ENCODE data around the gene DNAJB12. TPM values are rescaled to one million over a fixed set of nuclear protein-coding genes. Genes with fewer than 3 reads are reported as not detected.

The DNAJB12 gene
- total RNA-seq, 1 experiment from 2014 or later: 68.1 TPM

DNA sequence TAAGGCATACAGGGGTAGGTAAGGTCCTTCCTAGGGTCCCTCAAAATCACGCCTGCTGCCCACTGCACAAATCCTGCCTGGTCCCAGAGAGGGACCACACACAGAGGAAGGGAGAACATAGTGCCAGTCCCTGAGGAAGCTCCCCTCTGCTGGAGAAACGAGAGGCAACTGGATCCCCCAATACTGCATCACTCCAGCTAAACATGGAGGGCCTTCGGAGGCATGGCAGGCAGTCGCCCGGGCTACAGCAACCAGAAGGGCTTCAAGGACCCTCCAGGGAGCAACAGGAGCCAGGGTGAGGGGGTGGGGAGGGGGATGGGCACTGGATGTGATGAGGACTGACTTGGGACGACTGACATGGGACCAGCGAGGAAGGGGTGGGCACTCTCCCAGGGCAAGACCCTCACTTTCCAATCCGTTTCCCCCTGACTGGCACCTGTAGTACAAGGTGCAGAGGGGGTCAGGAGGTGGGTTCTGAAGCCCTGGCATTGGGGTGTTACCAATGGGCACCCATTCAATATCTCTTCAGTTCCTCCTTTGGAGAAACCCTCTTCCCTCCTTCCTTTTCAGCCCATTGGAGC lies 59.3 kb downstream of the DNAJB12 start:
- no peaks in the 10 kb centered on the region for H3K9me3 Mint-ChIP-seq (ENCODE audit: unreplicated experiment)
- no peak overlapping the region for H3K27ac Mint-ChIP-seq (ENCODE audit: low read depth, unreplicated experiment)
- CTCF ChIA-PET: no interaction called here
- TF ChIP-seq CTCF (IDR thresholded peaks at IDR 0.05; ENCODE audit: unreplicated experiment): no peak
- no TSS peak for BruUV-seq (replicated peaks)
- no peaks in the 10 kb centered on the region for H3K27me3 Mint-ChIP-seq (ENCODE audit: insufficient read depth, unreplicated experiment)
- H3K4me3 Mint-ChIP-seq (ENCODE audit: unreplicated experiment): no peak overlapping the region
- intact Hi-C loops (cut with micrococcal nuclease): no loop called here
- POLR2A ChIA-PET: interaction anchor here (0.6 to 1.3 kb wide), 2 partner anchors 27 to 1937 kb away, joined by 3 to 6 read pairs; no protein-coding TSS in a partner anchor
- peaks cover 13% of the 10 kb centered on the region for H3K36me3 Mint-ChIP-seq (ENCODE audit: insufficient read depth, unreplicated experiment)
- no peak for DNase-seq (ENCODE audit: unreplicated experiment)
- peaks cover 27% of the 10 kb centered on the region for H3K4me1 Mint-ChIP-seq (ENCODE audit: insufficient read depth, unreplicated experiment)

- H3K4me3 Mint-ChIP-seq (ENCODE audit: unreplicated experiment): no peak overlapping the region
- TF ChIP-seq CTCF (IDR thresholded peaks at IDR 0.05; ENCODE audit: unreplicated experiment): no peak
- peaks cover 4% of the 10 kb centered on the region for H3K36me3 Mint-ChIP-seq (ENCODE audit: insufficient read depth, unreplicated experiment)
- H3K27me3 Mint-ChIP-seq (ENCODE audit: insufficient read depth, unreplicated experiment): no peaks in the 10 kb centered on the region
- no TSS peak for BruUV-seq (replicated peaks)
- H3K4me1 Mint-ChIP-seq (ENCODE audit: insufficient read depth, unreplicated experiment): peaks cover 18% of the 10 kb centered on the region
- intact Hi-C loops (cut with micrococcal nuclease): loop anchor here (1.0 kb wide), 1 partner anchor 15 kb away; no protein-coding TSS in a partner anchor
- peak; percentile 96 for DNase-seq (ENCODE audit: unreplicated experiment)
- peak overlapping the region; percentile 57 for H3K27ac Mint-ChIP-seq (ENCODE audit: low read depth, unreplicated experiment)
- POLR2A ChIA-PET: interaction anchor here (0.6 to 5.0 kb wide), 18 partner anchors 9 to 572 kb away, joined by 3 to 125 read pairs (median 6); partner anchors contain the start of genes C10orf105 and DDIT4
- no peaks in the 10 kb centered on the region for H3K9me3 Mint-ChIP-seq (ENCODE audit: unreplicated experiment)
- CTCF ChIA-PET: interaction anchor here (0.6 to 2.5 kb wide), 7 partner anchors 16 to 46 kb away, joined by 3 to 6 read pairs (median 4); no protein-coding TSS in a partner anchor
These were observed 62.5 kb downstream of the DNAJB12 start for GRCh38 chr10:72292223-72292691.

GRCh38 chr10:72291019-72291532 lies 63.6 kb downstream of the DNAJB12 start:
- CTCF ChIA-PET: interaction anchor here (0.6 to 2.5 kb wide), 4 partner anchors 15 to 45 kb away, joined by 3 to 9 read pairs (median 4); no protein-coding TSS in a partner anchor
- H3K27ac Mint-ChIP-seq (ENCODE audit: low read depth, unreplicated experiment): no peak overlapping the region
- H3K9me3 Mint-ChIP-seq (ENCODE audit: unreplicated experiment): no peaks in the 10 kb centered on the region
- DNase-seq (ENCODE audit: unreplicated experiment): no peak
- intact Hi-C loops (cut with micrococcal nuclease): no loop called here
- BruUV-seq (replicated peaks): no TSS peak
- POLR2A ChIA-PET: interaction anchor here (0.7 to 5.0 kb wide), 8 partner anchors 8 to 46 kb away, joined by 4 to 125 read pairs (median 18); partner anchors contain the start of gene DDIT4
- TF ChIP-seq CTCF (IDR thresholded peaks at IDR 0.05; ENCODE audit: unreplicated experiment): no peak
- peaks cover 20% of the 10 kb centered on the region for H3K4me1 Mint-ChIP-seq (ENCODE audit: insufficient read depth, unreplicated experiment)
- H3K4me3 Mint-ChIP-seq (ENCODE audit: unreplicated experiment): no peak overlapping the region
- peaks cover 4% of the 10 kb centered on the region for H3K36me3 Mint-ChIP-seq (ENCODE audit: insufficient read depth, unreplicated experiment)
- H3K27me3 Mint-ChIP-seq (ENCODE audit: insufficient read depth, unreplicated experiment): no peaks in the 10 kb centered on the region

DNA sequence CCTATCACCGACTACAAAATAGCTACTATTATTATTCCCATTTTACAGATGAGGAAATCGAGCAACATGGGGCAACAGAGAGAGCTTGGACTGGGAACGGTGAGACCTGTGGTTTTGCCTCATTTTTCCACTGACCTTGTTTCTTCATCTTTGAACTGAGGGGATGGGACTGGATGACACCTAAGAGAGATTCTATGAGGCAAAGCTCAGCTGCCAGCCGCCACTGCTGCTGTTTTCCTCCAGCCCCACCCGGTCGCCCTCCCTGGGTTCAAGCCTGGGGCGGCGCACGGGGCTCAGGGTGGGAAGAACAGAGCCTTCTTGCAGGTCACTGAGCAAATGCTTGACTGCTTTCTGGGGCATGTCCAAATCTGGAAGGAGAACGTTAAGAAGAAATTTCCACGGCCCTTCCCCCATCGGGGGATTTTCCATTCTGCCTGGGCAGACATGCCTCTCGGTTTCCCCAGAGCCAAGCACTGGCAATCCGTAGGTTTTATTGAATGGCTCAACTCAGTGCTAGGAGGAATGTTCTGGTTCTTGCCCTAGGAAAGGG lies 68.7 kb downstream of the DNAJB12 start:
- peaks cover 5% of the 10 kb centered on the region for H3K4me1 Mint-ChIP-seq (ENCODE audit: insufficient read depth, unreplicated experiment)
- no peak for TF ChIP-seq CTCF (IDR thresholded peaks at IDR 0.05; ENCODE audit: unreplicated experiment)
- H3K4me3 Mint-ChIP-seq (ENCODE audit: unreplicated experiment): no peak overlapping the region
- no peaks in the 10 kb centered on the region for H3K36me3 Mint-ChIP-seq (ENCODE audit: insufficient read depth, unreplicated experiment)
- no TSS peak for BruUV-seq (replicated peaks)
- H3K9me3 Mint-ChIP-seq (ENCODE audit: unreplicated experiment): no peaks in the 10 kb centered on the region
- DNase-seq (ENCODE audit: unreplicated experiment): no peak
- POLR2A ChIA-PET: no interaction called here
- intact Hi-C loops (cut with micrococcal nuclease): no loop called here
- CTCF ChIA-PET: interaction anchor here (0.7 kb wide), 1 partner anchor 71 kb away, joined by 3 read pairs; no protein-coding TSS in a partner anchor
- no peaks in the 10 kb centered on the region for H3K27me3 Mint-ChIP-seq (ENCODE audit: insufficient read depth, unreplicated experiment)
- H3K27ac Mint-ChIP-seq (ENCODE audit: low read depth, unreplicated experiment): no peak overlapping the region

Data from MCF 10A (cell line).